ENCODE data around the gene THG1L.
A peak's percentile ranks its signal among the peaks of the same experiment; 100 is the strongest.

The THG1L gene

GRCh38 chr5:157761690-157762621 is 30.7 kb downstream of the THG1L start:
- peak; percentile 67 for DNase-seq

- DNase-seq, result no peak
Measured at GRCh38 chr5:157764531-157764930, 33.3 kb downstream of the THG1L start.

- DNase-seq, result no peak
Measured at GRCh38 chr5:157766442-157766841, 35.2 kb downstream of the THG1L start.

- DNase-seq, result no peak
Measured at GRCh38 chr5:157766902-157767301, 35.7 kb downstream of the THG1L start.

- DNase-seq, result no peak
Measured at GRCh38 chr5:157767689-157768088, 36.5 kb downstream of the THG1L start.

GRCh38 chr5:157770665-157771064 is 39.4 kb downstream of the THG1L start:
- no peak for DNase-seq

GRCh38 chr5:157772127-157772526 is 40.9 kb downstream of the THG1L start:
- no peak for DNase-seq

- peak; percentile 62 for DNase-seq
Measured at GRCh38 chr5:157778121-157778805, 47.0 kb downstream of the THG1L start.

- DNase-seq, result no peak
Measured at GRCh38 chr5:157779221-157779620, 48.0 kb downstream of the THG1L start.

GRCh38 chr5:157785801-157786200 is 54.6 kb downstream of the THG1L start:
- DNase-seq, result no peak
